Endothelial cell of umbilical vein (primary cell): Measurements from ENCODE around the gene C10orf71. TPM values are rescaled to one million over a fixed set of nuclear protein-coding genes. Genes with fewer than 3 reads are reported as not detected.

ENCODE experiments used
- BruUV-seq: library from RNA; stranded (reverse); fragments of 400-500 nt; replicated peaks from 2 replicates; lab custom pipeline; 2021; lab: Mats Ljungman, UMichigan
- CTCF ChIA-PET: fragments of 300-600, 350-600 bp; sonication (Branson Sonifier 250); formaldehyde crosslinking; loops from one replicate; lab custom pipeline; 2021; ENCODE audit warnings: antibody characterized with exemption, inconsistent platforms; lab: Charles Lee
- POLR2A ChIA-PET: fragments of 300-600, 350-600 bp; sonication (Branson Sonifier 250); formaldehyde crosslinking; loops from one replicate; lab custom pipeline; 2021; ENCODE audit warnings: antibody characterized with exemption, inconsistent platforms; lab: Charles Lee
- DNase-seq: peaks from one replicate; pipeline ENCODE4 v3.0.0-alpha.2; 2011; ENCODE audit warnings: low read depth, low spot score
- FAIRE-seq: peaks from 2 replicates; lab custom pipeline; 2011; peaks lifted over from hg19 to GRCh38; lab: Jason Lieb, UNC
- H2AFZ ChIP-seq: 2 replicates; pipeline ENCODE4 v1.6.0; 2012; ENCODE audit warnings: low read depth, low read length, control low read depth, inconsistent platforms
- H3K27ac ChIP-seq: 2 replicates; pipeline ENCODE4 v1.5.1; 2011; ENCODE audit warnings: low read depth, mild to moderate bottlenecking, control low read depth, low read length, moderate library complexity; ENCODE audit not compliant: insufficient read depth
- H3K27me3 ChIP-seq, 2 experiments: 2 replicates each; pipeline versions ENCODE4 v1.6.0 to v1.6.1; 2011; ENCODE audit warnings: low read length in 2 of 2, mixed read lengths in 1 of 2; ENCODE audit not compliant: control insufficient read depth in 2 of 2, insufficient read depth in 2 of 2
- H3K36me3 ChIP-seq, 2 experiments: 2 replicates in 1 of 2; 3 replicates in 1 of 2; pipeline ENCODE4 v1.5.1; 2011; ENCODE audit warnings: low read length in 2 of 2, mild to moderate bottlenecking in 1 of 2, moderate library complexity in 1 of 2; ENCODE audit not compliant: control insufficient read depth in 2 of 2, insufficient read depth in 2 of 2; ENCODE audit errors: extremely low read depth in 1 of 2
- H3K4me1 ChIP-seq: 3 replicates; pipeline ENCODE4 v1.5.1; 2011; ENCODE audit warnings: mild to moderate bottlenecking, low read length; ENCODE audit not compliant: control insufficient read depth, insufficient read depth; ENCODE audit errors: extremely low read depth
- H3K4me2 ChIP-seq: 2 replicates; pipeline ENCODE4 v1.6.1; 2011; ENCODE audit warnings: low read length, control low read depth, mixed read lengths; ENCODE audit not compliant: insufficient read depth
- H3K4me3 ChIP-seq, 3 experiments: fragments of 200-600 bp in 1 of 3; sonication (generic), shearing (Covaris generic) in 1 of 3; replicated peaks in 1 of 3; 2 replicates each; pipeline ENCODE4 v1.5.1; 2011 to 2016; ENCODE audit warnings: control low read depth in 3 of 3, low read length in 3 of 3, mild to moderate bottlenecking in 2 of 3, inconsistent platforms in 1 of 3, low read depth in 1 of 3, moderate library complexity in 1 of 3; ENCODE audit not compliant: insufficient read depth in 1 of 3
- H3K79me2 ChIP-seq: 2 replicates; pipeline ENCODE4 v1.6.0; 2012; ENCODE audit warnings: low read length, inconsistent platforms; ENCODE audit not compliant: control insufficient read depth, insufficient read depth
- H3K9ac ChIP-seq: replicated peaks from 2 replicates; pipeline ENCODE3; 2011; ENCODE audit warnings: low read length, control low read depth; ENCODE audit not compliant: insufficient read depth; ENCODE audit errors: extremely low read depth
- H3K9me1 ChIP-seq: replicated peaks from 3 replicates; pipeline ENCODE4 v1.6.0; 2011; ENCODE audit warnings: mild to moderate bottlenecking, low read length; ENCODE audit not compliant: control insufficient read depth, insufficient read depth; ENCODE audit errors: extremely low read depth
- H3K9me3 ChIP-seq: replicated peaks from 2 replicates; pipeline ENCODE4 v1.5.1; 2012; ENCODE audit warnings: low read length, inconsistent platforms; ENCODE audit not compliant: control insufficient read depth, insufficient read depth
- H4K20me1 ChIP-seq: replicated peaks from 2 replicates; pipeline ENCODE3; 2011; ENCODE audit warnings: mild to moderate bottlenecking, low read length; ENCODE audit not compliant: control insufficient read depth, insufficient read depth; ENCODE audit errors: extremely low read depth
- CTCF ChIP-seq, 2 donors: IDR thresholded peaks; 1 replicate in 1 of 2; 2 replicates in 1 of 2; pipeline ENCODE4 v1.5.1; 2011; ENCODE audit warnings: low read length in 2 of 2, mild to moderate bottlenecking in 2 of 2, moderate library complexity in 2 of 2, control low read depth in 1 of 2, inconsistent platforms in 1 of 2, low read depth in 1 of 2; ENCODE audit not compliant: insufficient read depth in 1 of 2; ENCODE audit errors: extremely low read depth in 1 of 2
- FOS ChIP-seq: IDR thresholded peaks from 2 replicates; pipeline ENCODE4 v1.6.1; 2011; ENCODE audit warnings: mild to moderate bottlenecking, low read length, moderate library complexity, borderline replicate concordance; ENCODE audit not compliant: insufficient read depth
- GATA2 ChIP-seq: IDR thresholded peaks from 2 replicates; pipeline ENCODE4 v1.7.0; 2011; ENCODE audit warnings: low read depth, mild to moderate bottlenecking, moderate library complexity, mixed read lengths, low read length; ENCODE audit not compliant: insufficient read length, insufficient read depth
- MAX ChIP-seq: IDR thresholded peaks from 2 replicates; pipeline ENCODE4 v1.6.1; 2011; ENCODE audit not compliant: insufficient read depth, insufficient read length
- dilution Hi-C: fragments of 300-500 bp; cut with MboI; formaldehyde crosslinking; loops from one replicate; pipeline ENCODE4 v1.15.0; 2019; ENCODE audit warnings: low sequenced_read_pairs; ENCODE audit not compliant: extremely low pct_ligation_motif_present
- intact Hi-C: fragments of 100-400 bp; cut with micrococcal nuclease; formaldehyde crosslinking; loops from one replicate; pipeline ENCODE4 v1.10.0; 2022
- polyA plus RNA-seq, 4 experiments: library from polyadenylated mRNA; depleted of rRNA in 3 of 4; stranded (reverse) in 3 of 4; unstranded in 1 of 4; fragments of >200 nt; gene quantifications; 2 replicates each; pipeline versions ENCODE4 v1.2.1 to v1.2.3, GENCODE V29; 2011 to 2012; ENCODE audit warnings: missing spikeins in 1 of 4
- total RNA-seq: library from RNA; stranded (reverse); gene quantifications from 2 replicates; pipeline ENCODE4 v1.2.3, GENCODE V29; 2021

Gene C10orf71
- total and polyA plus RNA-seq, 2 donors (not counting 3 experiments of a cell fraction or from before 2014, with no cell fraction given), result not detected

- ChIA-PET CTCF (no interaction called here), POLR2A (no interaction called here)
- no peaks in the 10 kb centered on the region for H3K27me3 ChIP-seq
- BruUV-seq, result no TSS peak
- no peak overlapping the region for H3K4me2 ChIP-seq
- no peak overlapping the region for H3K27ac ChIP-seq
- H2AFZ ChIP-seq, result no peak overlapping the region
- intact Hi-C loops, result no loop called here
- H3K79me2 ChIP-seq, result no peaks in the 10 kb centered on the region
- TF ChIP-seq CTCF (IDR thresholded peaks at IDR 0.05; ENCODE audit: extremely low read depth in 1 of 2, insufficient read depth in 1 of 2, low read depth in 1 of 2, low read length in 2 of 2), result no peak
- no peak for TF ChIP-seq MAX
- TF ChIP-seq GATA2, result no peak
- no peak for TF ChIP-seq FOS
- H3K9ac ChIP-seq, result no peak overlapping the region
- no peaks in the 10 kb centered on the region for H4K20me1 ChIP-seq
- no peaks in the 10 kb centered on the region for H3K9me1 ChIP-seq
- no peak overlapping the region for H3K4me3 ChIP-seq
- H3K4me1 ChIP-seq, result no peaks in the 10 kb centered on the region
- FAIRE-seq, result no peak
- H3K9me3 ChIP-seq, result no peaks in the 10 kb centered on the region
- no peak for DNase-seq
- H3K36me3 ChIP-seq, result no peaks in the 10 kb centered on the region
- dilution Hi-C loops, result no loop called here
Observed at GRCh38 chr10:49299816-49300139, 808 bp downstream of the C10orf71 start.
